Fibroblast of skin of back (primary cell): ENCODE measurements around the gene CD47.
A peak's percentile ranks its signal among the peaks of the same experiment; 100 is the strongest.

Source experiments
- DNase-seq: peaks from one replicate; pipeline ENCODE4 v3.0.0-alpha.2; 2013

CD47 gene

GRCh38 chr3:108051005-108051404 lies 39.8 kb downstream of the CD47 start:
- peak; percentile 36 for DNase-seq

- DNase-seq: no peak
Measured at GRCh38 chr3:108047987-108048386, 42.8 kb downstream of the CD47 start.

GRCh38 chr3:108046247-108046646 lies 44.6 kb downstream of the CD47 start:
- no peak for DNase-seq

GRCh38 chr3:108044699-108045098 lies 46.1 kb downstream of the CD47 start:
- DNase-seq: no peak

- no peak for DNase-seq
Measured at GRCh38 chr3:108042300-108042699, 48.5 kb downstream of the CD47 start.

- DNase-seq: no peak
Measured at GRCh38 chr3:108041253-108041652, 49.6 kb downstream of the CD47 start.

- no peak for DNase-seq
Measured at GRCh38 chr3:108037770-108038169, 53.1 kb downstream of the CD47 start.

- peak; percentile 15 for DNase-seq
Measured at GRCh38 chr3:108036984-108037741, 53.7 kb downstream of the CD47 start.

GRCh38 chr3:108036401-108036800 lies 54.4 kb downstream of the CD47 start:
- no peak for DNase-seq

- no peak for DNase-seq
Measured at GRCh38 chr3:108035751-108036150, 55.1 kb downstream of the CD47 start.

- DNase-seq: no peak
Measured at GRCh38 chr3:108031895-108032294, 58.9 kb downstream of the CD47 start.

GRCh38 chr3:108030960-108031359 lies 59.9 kb downstream of the CD47 start:
- no peak for DNase-seq

GRCh38 chr3:108029466-108029865 lies 61.4 kb downstream of the CD47 start:
- no peak for DNase-seq

GRCh38 chr3:108028896-108029295 lies 61.9 kb downstream of the CD47 start:
- no peak for DNase-seq

- no peak for DNase-seq
Measured at GRCh38 chr3:108025177-108025576, 65.7 kb downstream of the CD47 start.

GRCh38 chr3:108024146-108024850 lies 66.5 kb downstream of the CD47 start:
- DNase-seq: no peak

- DNase-seq: no peak
Measured at GRCh38 chr3:108022256-108023150, 68.3 kb downstream of the CD47 start.

- no peak for DNase-seq
Measured at GRCh38 chr3:108021533-108021932, 69.3 kb downstream of the CD47 start.

GRCh38 chr3:108021131-108021530 lies 69.7 kb downstream of the CD47 start:
- no peak for DNase-seq

GRCh38 chr3:108018552-108018951 lies 72.3 kb downstream of the CD47 start:
- no peak for DNase-seq

- no peak for DNase-seq
Measured at GRCh38 chr3:108017587-108017986, 73.2 kb downstream of the CD47 start.

- DNase-seq: no peak
Measured at GRCh38 chr3:108014943-108015342, 75.9 kb downstream of the CD47 start.
